Hepatocyte (in vitro differentiated cells): ENCODE results near the gene REXO1.

Experiments used
- CTCF ChIP-seq: fragments of 200-600 bp; sonication (generic); IDR thresholded peaks from 2 replicates; pipeline ENCODE4 v1.5.1; 2016; ENCODE audit warnings: antibody characterized with exemption, mild to moderate bottlenecking; ENCODE audit not compliant: poor library complexity
- EZH2 ChIP-seq: fragments of 200-600 bp; sonication (generic); IDR thresholded peaks from 2 replicates; pipeline ENCODE4 v1.6.1; 2016; ENCODE audit warnings: antibody characterized with exemption, mild to moderate bottlenecking, borderline replicate concordance
- EZH2phosphoT487 ChIP-seq: fragments of 200-600 bp; sonication (generic); IDR thresholded peaks from one replicate; pipeline ENCODE4 v1.6.1; 2018; ENCODE audit warnings: antibody characterized with exemption, mild to moderate bottlenecking, low read depth, moderate library complexity; ENCODE audit not compliant: unreplicated experiment, severe bottlenecking

GRCh38 chr19:1828279-1829238 lies 19.7 kb downstream of the REXO1 start:
- TF ChIP-seq EZH2 (no peak), CTCF (no peak), EZH2phosphoT487 (no peak)
